ENCODE data around the gene APOBEC2. TPM values are rescaled to one million over a fixed set of nuclear protein-coding genes. Genes with fewer than 3 reads are reported as not detected.
"Not testable (repeated sequence)": the region's sequence is repeated elsewhere in the genome, so short reads cannot be mapped to it uniquely, and the experiment has no call there.

APOBEC2 gene
- total RNA-seq, 2 donors from 2014 or later, result 0.31 TPM; not detected in 1

DNA sequence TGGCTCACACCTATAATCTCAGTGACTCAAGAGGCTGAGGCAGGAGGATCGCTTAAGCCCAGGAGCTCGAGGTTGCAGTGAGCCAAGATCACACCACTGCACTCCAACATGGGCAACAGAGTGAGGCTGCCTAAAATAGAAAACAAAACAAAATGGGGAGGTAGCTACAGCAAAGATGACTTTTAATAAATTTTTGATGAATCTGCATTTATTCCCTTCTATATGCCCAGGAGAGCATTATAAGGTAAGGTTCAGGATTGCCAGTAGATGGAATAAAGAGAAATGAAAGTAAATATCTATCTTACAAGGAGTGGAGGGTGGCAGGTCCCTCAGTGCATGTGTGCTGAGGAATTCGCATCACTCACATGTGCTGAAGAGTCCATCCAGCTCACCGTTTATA, 38.2 kb upstream of the APOBEC2 start:
- Histone ChIP-seq H3K4me3 (ENCODE audit: low read length) (no peak overlapping the region), H3K36me3 (ENCODE audit: control insufficient read depth, insufficient read depth, low read length) (no peaks in the 10 kb centered on the region), H3K9ac (ENCODE audit: extremely low read depth, low read length, poor library complexity, severe bottlenecking) (no peak overlapping the region), H3K27me3 (ENCODE audit: control insufficient read depth, insufficient read depth, low read length, poor library complexity, severe bottlenecking) (no peaks in the 10 kb centered on the region), H3K4me1 (ENCODE audit: control insufficient read depth, insufficient read depth, low read length) (no peaks in the 10 kb centered on the region), H3K9me3 (ENCODE audit: control insufficient read depth, low read length) (no peaks in the 10 kb centered on the region), H3K27ac (ENCODE audit: low read depth, low read length) (no peak overlapping the region)
- Mint-ChIP-seq H3K9me3 (no peaks in the 10 kb centered on the region), H3K4me3 (no peak overlapping the region), H3K27me3 (ENCODE audit: insufficient read depth) (no peaks in the 10 kb centered on the region), H3K27ac (no peak overlapping the region), H3K4me1 (peaks cover 3% of the 10 kb centered on the region), H3K36me3 (ENCODE audit: low read depth) (no peaks in the 10 kb centered on the region)
- TF ChIP-seq, protein P1, sequence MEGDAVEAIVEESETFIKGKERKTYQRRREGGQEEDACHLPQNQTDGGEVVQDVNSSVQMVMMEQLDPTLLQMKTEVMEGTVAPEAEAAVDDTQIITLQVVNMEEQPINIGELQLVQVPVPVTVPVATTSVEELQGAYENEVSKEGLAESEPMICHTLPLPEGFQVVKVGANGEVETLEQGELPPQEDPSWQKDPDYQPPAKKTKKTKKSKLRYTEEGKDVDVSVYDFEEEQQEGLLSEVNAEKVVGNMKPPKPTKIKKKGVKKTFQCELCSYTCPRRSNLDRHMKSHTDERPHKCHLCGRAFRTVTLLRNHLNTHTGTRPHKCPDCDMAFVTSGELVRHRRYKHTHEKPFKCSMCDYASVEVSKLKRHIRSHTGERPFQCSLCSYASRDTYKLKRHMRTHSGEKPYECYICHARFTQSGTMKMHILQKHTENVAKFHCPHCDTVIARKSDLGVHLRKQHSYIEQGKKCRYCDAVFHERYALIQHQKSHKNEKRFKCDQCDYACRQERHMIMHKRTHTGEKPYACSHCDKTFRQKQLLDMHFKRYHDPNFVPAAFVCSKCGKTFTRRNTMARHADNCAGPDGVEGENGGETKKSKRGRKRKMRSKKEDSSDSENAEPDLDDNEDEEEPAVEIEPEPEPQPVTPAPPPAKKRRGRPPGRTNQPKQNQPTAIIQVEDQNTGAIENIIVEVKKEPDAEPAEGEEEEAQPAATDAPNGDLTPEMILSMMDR (conservative IDR thresholded peaks at IDR 0.05), result no peak
- DNase-seq, result no peak
- WGBS, 2 experiments (ENCODE audit: insufficient coverage in 1 of 2, insufficient read length in 1 of 2), result 89% methylated on average over 4 of the region's 4 CpGs

DNA sequence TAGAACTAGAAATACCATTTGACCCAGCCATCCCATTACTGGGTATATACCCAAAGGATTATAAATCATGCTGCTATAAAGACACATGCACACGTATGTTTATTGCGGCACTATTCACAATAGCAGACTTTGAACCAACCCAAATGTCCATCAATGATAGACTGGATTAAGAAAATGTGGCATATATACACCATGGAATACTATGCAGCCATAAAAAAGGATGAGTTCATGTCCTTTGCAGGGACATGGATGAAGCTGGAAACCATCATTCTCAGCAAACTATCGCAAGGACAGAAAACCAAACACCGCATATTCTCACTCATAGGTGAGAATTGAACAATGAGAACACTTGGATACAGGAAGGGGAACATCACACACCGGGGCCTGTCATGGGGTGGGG, 37.1 kb upstream of the APOBEC2 start:
- H3K9me3 Mint-ChIP-seq; H3K27me3 ChIP-seq (ENCODE audit: control insufficient read depth, insufficient read depth, low read length, poor library complexity, severe bottlenecking); H3K27me3 Mint-ChIP-seq (ENCODE audit: insufficient read depth); H3K4me3 Mint-ChIP-seq; H3K9me3 ChIP-seq (ENCODE audit: control insufficient read depth, low read length); H3K36me3 Mint-ChIP-seq (ENCODE audit: low read depth); DNase-seq; H3K27ac ChIP-seq (ENCODE audit: low read depth, low read length); H3K27ac Mint-ChIP-seq; H3K4me3 ChIP-seq (ENCODE audit: low read length); H3K9ac ChIP-seq (ENCODE audit: extremely low read depth, low read length, poor library complexity, severe bottlenecking); H3K4me1 Mint-ChIP-seq; H3K4me1 ChIP-seq (ENCODE audit: control insufficient read depth, insufficient read depth, low read length); H3K36me3 ChIP-seq (ENCODE audit: control insufficient read depth, insufficient read depth, low read length): not testable (repeated sequence)
- WGBS, 2 experiments (ENCODE audit: insufficient coverage in 1 of 2, insufficient read length in 1 of 2), result 99% methylated on average over 4 of the region's 5 CpGs; no CpG with 5 or more reads in 1 of the 2 experiments

DNA sequence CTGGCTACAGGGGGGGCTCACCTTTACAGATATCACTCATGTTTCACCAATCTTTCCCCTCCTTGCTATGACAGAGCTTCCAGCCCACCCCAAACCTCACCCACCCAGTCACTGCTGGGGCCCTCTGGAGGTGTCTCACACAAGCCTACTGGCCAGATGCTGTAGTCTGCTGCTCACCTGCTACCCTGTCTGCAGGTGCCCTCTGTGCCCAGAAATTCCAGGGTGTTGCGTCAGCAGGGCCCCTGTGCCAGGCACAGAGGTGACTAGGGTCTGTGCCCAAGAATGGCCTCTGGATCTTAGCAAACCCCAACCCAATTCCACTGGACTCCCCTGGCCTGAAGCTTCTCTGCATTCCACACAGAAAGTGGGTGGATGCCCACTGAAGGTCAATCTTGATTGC, 35.3 kb upstream of the APOBEC2 start:
- no peak overlapping the region for H3K27ac ChIP-seq (ENCODE audit: low read depth, low read length)
- no peaks in the 10 kb centered on the region for H3K36me3 Mint-ChIP-seq (ENCODE audit: low read depth)

More for the DNA sequence above, 35.3 kb upstream of the APOBEC2 start:
- DNase-seq, result no peak
- H3K27ac Mint-ChIP-seq, result no peak overlapping the region
- Histone ChIP-seq H3K27me3 (ENCODE audit: control insufficient read depth, insufficient read depth, low read length, poor library complexity, severe bottlenecking) (no peaks in the 10 kb centered on the region), H3K4me3 (ENCODE audit: low read length) (no peak overlapping the region), H3K4me1 (ENCODE audit: control insufficient read depth, insufficient read depth, low read length) (no peaks in the 10 kb centered on the region), H3K36me3 (ENCODE audit: control insufficient read depth, insufficient read depth, low read length) (no peaks in the 10 kb centered on the region), H3K9ac (ENCODE audit: extremely low read depth, low read length, poor library complexity, severe bottlenecking) (no peak overlapping the region), H3K9me3 (ENCODE audit: control insufficient read depth, low read length) (peaks cover 7% of the 10 kb centered on the region)
- H3K27me3 Mint-ChIP-seq (ENCODE audit: insufficient read depth), result no peaks in the 10 kb centered on the region
- peaks cover 6% of the 10 kb centered on the region for H3K9me3 Mint-ChIP-seq
- peaks cover 3% of the 10 kb centered on the region for H3K4me1 Mint-ChIP-seq
- H3K4me3 Mint-ChIP-seq, result no peak overlapping the region
- 83 to 97% methylated on average over 1 of the region's 1 CpG for WGBS, 2 experiments (ENCODE audit: insufficient coverage in 1 of 2, insufficient read length in 1 of 2)
- TF ChIP-seq, protein P1 (conservative IDR thresholded peaks at IDR 0.05), result no peak

Measured in endodermal cell (in vitro differentiated cells).